NCI-H460 (cell line): ENCODE measurements around the gene APELA. TPM values are rescaled to one million over a fixed set of nuclear protein-coding genes. Genes with fewer than 3 reads are reported as not detected.
"Not testable (repeated sequence)": the region's sequence is repeated elsewhere in the genome, so short reads cannot be mapped to it uniquely, and the experiment has no call there.

Experiments used
- DNase-seq: peaks from one replicate; pipeline ENCODE4 v3.0.0-alpha.2; 2016; ENCODE audit warnings: low read depth; ENCODE audit errors: extremely low read depth
- polyA plus RNA-seq: library from polyadenylated mRNA; depleted of rRNA; stranded (reverse); fragments of >200 nt; gene quantifications from 2 replicates; pipeline ENCODE4 v1.2.3, GENCODE V29; 2014; cell fraction: nucleus; rRNA removed
- total RNA-seq: library from RNA; depleted of rRNA; stranded (reverse); fragments of >200 nt; shearing (Covaris generic); gene quantifications from 2 replicates; pipeline ENCODE4 v1.2.3, GENCODE V29; 2014; rRNA removed

The APELA gene
- not detected in 2 replicates for total RNA-seq
- not detected in 2 replicates for polyA plus RNA-seq

- DNase-seq: no peak
These were observed at the start of gene APELA for GRCh38 chr4:164876700-164877324. TSS of gene APELA (plus strand) at chr4:164877178. CDS start at chr4:164877332, 154 bp downstream.

DNA sequence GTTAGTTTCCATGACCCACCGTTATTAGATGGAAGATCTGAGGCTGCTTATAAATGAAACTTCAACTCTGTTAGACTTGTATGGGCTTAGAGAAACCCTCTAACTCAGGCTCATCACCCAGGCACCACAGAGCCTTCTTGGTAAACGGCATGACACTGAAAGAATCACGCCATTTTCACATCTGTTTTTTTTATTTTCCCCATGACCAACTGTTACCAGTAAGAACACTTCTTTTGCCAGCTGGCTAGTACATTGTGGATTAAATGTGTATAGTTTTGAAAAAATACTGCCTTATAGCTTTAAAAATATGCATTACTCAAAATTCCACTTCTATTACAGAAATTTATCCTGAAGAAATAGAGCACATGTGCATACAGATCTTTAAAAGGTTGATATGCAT lies 48.0 kb upstream of the APELA start:
- DNase-seq: no peak

DNA sequence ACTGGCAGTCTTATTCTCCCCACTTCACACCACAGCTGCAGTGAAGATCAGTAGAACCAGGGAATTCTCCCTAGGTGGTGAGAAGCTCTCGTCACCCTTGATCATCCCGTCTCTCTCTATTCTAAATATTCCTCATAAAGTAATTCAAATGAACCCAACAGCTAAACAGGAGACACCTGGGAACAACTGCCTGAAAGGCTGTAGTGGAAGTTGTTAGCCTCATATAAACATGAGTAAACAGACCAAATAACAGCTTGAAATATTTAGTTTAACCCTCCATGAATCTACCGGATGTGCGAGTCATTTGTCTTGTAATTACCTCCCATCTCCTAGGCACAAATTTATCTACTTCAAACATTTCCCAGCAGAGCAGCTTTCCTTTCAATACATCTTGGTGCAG lies 30.4 kb upstream of the APELA start:
- no peak for DNase-seq

- DNase-seq: no peak
These were observed 30.0 kb upstream of the APELA start for GRCh38 chr4:164847016-164847415.

- no peak for DNase-seq
These were observed 28.9 kb upstream of the APELA start for GRCh38 chr4:164847967-164848649.

GRCh38 chr4:164856396-164856795 lies 20.6 kb upstream of the APELA start:
- no peak for DNase-seq

DNA sequence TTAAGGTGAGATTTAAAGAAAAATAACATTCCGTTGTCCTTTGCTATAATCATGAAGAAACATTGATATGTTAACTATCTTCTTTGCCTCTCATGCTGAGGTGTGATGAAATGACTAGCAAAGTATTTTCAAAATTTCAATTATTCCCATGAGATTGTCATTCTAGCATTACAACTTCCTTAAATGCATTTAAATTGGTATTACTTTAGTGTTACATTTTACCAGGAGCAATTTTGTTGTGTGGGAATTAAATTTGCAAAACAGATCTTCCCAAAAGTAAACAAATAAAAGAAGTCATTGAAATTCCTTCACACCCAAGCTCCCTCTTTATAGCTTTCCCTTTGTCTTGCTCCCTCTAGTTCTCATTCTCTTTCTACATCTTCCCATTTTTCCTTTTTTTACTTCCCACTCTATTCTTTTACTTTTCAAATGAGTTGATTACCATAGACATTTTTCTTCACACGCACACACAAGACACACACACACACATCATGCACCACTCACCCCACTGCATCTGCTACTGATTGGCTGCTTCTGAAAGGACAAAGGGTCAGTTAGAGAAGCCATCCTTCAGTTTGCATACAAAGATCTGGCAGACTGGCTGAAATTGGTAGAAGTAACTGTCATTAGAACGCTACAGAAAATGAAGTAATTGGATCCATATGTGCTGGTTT lies 10.0 kb upstream of the APELA start:
- DNase-seq: no peak

DNA sequence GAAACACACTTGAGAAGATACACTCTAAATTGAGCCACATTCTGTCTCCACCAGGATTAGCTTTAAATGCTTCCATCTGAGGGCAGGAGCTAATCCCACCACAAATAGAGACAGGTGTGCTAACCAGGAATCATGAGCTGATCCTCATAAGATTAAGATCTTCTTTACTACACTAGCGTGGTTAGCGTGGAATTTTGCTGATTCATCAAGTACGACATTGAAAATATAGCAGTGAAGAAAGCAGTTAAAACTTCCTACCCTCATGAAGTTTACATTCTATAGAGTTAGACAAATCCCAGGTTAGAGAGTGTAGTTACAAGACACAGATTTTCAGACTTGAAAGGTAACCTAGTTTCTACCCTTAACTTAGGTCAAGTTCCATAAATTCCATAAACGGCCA lies 5.3 kb upstream of the APELA start:
- DNase-seq: no peak

DNA sequence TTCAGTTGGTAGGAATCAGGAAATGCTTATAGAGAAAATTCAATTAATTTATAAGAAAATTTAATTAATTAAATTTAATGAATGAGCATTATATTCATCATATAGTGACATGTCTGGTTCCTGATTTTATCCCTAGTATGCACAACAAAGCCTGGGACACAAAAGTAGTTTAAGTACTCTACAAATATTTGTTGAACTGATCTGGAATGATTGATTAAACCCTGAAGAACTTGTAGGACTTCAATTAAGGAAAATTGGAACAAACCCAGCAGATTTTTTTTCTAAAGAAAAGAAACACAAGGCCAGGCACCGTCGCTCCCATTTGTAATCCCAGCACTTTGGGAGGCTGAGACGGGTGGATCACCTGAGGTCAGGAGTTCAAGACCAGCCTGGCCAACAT lies 4.5 kb upstream of the APELA start:
- no peak for DNase-seq

DNA sequence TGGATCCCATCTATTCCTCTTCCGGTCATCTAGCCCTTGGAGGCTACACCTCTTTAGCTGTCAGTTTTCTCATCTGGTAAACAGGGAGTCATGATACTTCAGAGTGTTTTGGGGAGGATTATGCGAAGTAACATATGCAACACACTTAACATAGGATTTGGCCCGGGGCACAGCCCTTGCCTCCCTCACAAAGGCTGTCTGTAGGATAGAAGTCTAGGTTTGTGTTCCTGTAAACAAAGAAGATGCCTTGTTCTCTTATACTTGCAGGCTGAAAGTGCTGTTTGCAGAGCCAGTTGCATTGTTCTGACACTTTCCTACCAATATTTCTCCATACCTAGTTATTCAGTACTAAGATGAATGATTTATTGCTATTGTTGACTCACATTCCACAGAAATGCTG lies 2.2 kb upstream of the APELA start:
- DNase-seq: no peak

DNA sequence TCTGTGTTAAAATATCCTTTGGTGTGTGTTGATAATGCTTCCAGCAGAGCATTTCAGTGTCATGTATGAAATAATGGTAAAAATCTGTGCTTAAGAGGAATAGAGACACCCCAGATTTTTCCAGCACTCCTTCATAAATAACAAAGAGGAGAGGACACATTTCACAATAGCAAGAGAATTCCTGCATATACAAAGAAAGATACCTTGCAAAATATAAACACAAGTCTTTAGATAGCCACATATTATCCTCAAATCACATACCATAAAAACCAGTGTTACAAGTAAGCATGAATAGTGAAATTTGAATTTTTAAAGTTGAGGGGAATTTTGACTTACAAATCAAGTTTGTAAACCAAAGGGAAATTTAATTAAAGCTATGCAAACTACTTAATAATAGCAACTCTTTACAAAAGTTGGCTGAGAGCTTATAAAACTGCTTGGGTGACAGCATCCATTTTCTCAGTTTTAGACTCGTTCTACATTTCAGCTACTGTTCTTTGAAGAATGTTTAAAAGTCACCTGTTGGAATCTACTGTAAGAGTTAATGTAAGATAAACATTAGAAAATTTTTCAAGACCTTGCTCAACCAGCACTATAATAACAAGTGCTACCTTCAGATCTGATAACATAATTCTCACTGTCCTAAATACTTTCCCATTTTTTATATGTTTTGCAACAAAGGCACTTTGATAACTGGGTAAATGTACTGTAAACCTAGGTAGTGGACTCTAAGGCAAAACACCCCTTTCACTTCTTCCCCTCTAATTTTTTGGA lies 3.7 kb downstream of the APELA start:
- no peak for DNase-seq

- DNase-seq: no peak
These were observed 11.2 kb downstream of the APELA start for GRCh38 chr4:164888096-164888715.

DNA sequence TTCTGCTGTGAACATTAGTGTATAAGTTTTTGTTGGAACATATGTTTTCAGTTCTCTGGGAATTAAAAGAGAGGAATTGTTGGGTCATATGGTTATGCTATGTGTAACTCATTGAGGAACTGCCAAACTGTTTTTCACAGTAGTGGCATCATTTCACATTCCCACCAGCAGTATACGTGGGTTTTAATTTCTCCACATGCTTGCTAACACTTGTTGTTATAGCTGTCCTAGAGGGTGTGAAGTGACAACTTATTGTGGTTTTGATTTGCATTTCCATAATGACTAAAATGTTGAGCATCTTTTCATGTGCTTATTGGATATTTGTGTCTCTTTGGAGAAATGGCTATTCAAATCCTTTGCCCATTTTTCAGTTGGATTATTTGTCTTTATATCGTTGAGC lies 13.7 kb downstream of the APELA start:
- no peak for DNase-seq

DNA sequence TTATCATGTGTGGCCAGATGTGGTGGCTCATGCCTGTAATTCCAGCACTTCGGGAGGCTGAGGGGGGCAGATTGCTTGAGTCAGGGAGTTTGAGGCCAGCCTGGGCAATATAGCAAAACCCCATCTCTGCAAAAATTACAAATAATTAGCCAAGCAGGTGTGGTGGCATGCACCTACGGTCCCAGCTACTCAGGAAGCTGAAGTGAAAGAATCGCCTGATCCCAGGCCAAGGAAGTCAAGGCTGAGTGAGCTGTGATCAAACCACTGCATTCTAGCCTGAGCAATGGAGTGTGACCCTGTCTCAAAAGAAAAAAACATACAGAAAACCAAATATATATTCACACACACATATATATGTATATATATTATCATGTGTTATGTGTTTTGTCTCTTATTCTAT lies 15.0 kb downstream of the APELA start:
- DNase-seq: no peak

- DNase-seq: no peak
These were observed 17.7 kb downstream of the APELA start for GRCh38 chr4:164894702-164895101.

- DNase-seq: no peak
These were observed 25.6 kb downstream of the APELA start for GRCh38 chr4:164902608-164903007.

DNA sequence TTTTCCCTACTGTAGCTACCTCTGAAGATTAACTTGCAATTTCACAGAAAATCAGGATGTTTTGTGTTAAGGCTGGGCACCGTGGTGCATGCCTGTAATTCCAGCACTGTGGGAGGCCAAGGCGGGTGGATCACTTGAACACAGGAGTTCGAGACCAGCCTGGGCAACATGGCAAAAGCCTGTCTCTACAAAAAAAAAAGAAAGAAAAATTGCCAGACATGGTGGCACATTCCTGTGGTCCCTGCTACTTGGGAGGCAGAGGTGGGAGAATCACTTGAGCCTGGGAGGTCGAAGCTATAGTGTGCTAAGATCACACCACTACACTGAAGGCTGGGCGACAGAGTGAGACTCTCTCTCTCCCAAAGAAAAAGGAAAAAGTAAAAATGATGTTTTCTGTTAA lies 27.4 kb downstream of the APELA start:
- DNase-seq: no peak

DNA sequence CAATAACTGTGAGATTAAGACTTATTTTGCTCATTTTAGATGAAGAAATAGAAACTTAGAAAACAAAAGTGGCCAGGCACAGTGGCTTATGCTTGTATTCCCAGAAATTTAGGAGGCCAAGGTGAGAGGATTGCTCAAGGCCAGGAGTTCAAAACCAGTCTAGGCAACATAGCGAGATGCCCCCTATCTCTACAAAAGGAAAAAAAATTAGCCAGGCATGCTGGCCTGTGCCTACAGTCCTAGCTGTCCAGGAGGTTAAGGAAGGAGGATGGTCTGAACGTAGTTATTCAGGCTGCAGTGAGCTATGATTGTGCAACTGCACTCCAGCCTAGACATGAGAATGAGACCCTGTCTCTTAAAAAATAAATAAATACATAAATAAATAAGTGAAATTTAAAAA lies 28.0 kb downstream of the APELA start:
- no peak for DNase-seq

DNA sequence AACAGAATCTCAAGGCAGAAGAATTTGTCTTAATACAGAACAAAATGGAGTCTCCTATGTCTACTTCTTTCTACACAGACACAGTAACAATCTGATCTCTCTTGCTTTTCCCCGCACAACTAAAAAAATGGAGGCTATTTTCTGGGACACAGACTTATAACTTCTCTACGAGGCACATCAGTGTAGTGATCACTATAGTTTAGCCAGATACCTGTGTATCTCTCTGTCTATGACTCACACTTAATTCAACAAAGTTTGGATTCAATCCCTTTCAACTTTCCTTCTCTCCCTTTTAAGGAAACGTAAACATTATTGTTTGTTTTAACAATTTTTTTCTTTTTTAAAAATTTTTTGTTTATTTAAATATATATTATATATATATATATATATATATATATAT lies 29.4 kb downstream of the APELA start:
- no peak for DNase-seq

GRCh38 chr4:164913506-164913905 lies 36.5 kb downstream of the APELA start:
- DNase-seq: not testable (repeated sequence)

- no peak for DNase-seq
These were observed 42.0 kb downstream of the APELA start for GRCh38 chr4:164918956-164919355.
